GM21786 (cell line): Measurements from ENCODE around the gene CMC1.

ENCODE experiments used
- ATAC-seq: cut with Tn5 transposase; IDR thresholded peaks from one replicate; pipeline ENCODE4 v1.9.1; 2021; ENCODE audit not compliant: unreplicated experiment

CMC1 gene

DNA sequence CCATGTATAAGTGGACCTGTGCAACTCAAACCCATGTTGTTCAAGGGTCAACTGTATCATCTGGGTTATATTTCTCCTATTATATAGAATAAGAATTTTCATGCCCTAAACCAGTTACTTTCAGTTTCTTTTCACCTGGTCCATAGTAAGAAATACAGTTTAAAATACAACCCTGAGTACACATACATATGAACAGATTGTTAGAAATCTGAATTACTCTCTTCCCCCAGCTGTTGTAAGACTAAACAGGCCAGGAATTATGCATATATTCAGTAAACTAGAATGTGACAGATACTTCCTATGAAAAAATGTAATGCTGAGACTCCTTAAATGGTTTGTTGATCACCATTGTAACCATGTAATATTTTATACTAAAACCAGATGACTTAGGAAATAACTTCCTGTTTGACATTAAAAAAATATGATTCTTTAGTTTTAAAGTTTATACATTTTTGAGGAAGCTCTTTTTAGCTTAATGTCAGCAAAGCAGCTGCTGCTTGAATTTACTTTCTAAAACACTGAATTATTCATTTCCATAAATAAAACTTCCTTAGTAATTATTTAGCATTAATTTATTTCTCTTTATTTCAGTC, 54.6 kb downstream of the CMC1 start:
- no peak for ATAC-seq

DNA sequence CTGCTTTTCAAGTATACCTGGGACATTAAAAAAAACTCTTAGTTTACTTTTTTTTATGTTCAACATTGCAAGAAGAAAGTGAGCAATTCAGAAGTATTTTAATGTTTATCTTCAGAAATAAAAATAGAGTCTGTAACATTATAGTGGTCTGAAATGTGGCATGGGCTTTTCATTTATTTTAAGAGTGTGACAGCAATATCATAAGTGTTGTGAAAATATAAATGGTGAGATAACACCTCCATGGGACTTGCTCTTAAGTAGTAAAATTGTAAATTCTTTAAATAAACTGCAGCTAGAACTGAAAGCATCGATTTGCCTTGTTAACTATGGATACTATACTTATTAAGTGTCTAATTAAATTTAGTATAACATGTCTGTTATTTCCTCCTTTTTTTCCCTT, 58.3 kb downstream of the CMC1 start:
- ATAC-seq: no peak

DNA sequence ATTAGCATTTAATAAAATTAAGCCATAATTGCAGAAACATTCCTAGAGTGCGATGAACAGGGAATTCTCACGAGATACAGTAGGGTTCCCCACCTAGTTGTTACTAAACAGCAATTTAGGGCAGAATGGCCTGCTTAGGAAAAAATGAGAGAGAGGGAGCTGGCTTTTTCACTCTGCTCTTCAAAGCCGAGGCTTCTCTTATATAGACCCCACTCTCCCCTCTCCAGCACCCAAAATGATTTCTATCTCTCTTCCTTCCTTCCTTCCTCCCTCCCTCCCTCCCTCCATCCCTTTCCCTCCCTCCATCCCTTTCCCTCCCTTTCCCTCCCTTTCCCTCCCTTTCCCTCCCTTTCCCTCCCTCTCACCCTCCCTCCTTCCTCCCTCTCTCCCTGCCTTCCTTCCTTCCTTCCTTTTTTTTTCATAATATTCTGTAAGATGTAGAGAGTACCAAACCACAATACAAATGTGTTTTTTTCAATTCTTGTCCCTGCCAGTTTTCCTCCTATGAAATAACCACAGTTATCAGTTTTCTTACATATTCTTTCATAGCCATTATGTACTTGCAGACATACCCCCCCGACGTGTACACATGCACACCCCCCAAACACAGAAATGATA, 59.0 kb downstream of the CMC1 start:
- ATAC-seq: no peak

DNA sequence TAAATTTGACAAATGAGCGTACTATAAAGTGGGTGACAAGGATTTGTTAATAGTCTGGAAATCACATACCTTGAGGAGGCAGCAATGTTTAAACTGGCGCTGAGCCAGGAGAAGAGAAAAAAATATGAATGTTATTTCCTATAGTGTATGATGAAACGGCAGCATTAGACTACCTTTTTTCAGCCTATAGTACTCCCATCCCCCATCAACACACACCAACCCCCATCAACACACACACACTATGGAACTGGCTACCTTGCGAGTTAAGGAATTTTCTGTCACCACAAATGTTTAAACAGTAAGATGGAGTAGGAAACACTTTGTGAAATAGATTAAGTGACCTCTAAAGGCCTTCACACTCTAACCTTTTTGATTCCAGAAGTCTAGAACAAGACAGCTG, 60.3 kb downstream of the CMC1 start:
- ATAC-seq: no peak

DNA sequence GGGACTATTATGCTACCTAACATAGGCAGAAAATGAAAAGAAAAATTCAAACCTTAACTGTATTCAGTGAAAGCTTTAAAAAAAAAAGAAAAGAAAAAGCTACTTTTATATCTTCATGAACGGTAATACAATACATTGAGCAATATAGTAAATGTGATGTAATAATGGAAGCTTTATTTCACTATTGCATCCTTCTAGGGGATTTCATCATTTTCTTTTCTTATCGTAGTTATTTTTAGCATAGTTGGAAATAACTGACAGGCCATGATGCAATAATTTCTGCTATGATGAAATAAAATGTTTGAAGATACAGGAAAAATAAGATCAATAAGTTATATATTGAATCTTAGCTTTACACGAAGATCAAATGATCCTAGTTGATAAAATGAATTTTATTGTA, 66.8 kb downstream of the CMC1 start:
- no peak for ATAC-seq

DNA sequence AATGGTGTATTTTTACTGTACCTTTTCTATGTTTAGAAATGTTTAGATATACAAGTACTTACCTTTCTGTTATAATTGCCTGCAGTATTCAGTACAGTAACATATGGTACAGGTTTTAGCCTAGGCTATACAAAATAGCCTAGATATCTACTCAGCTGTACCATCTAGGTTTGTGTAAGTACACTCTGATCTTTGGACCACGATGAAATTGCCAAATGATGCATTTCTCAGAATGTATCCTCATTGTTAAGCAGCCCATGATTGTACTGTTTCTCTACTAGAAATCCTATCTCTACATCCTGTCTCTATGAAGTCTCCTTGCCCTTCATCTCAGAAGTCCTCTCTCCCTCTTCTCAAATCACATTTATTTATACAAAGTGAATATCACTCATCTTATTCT, 74.3 kb downstream of the CMC1 start:
- ATAC-seq: no peak

DNA sequence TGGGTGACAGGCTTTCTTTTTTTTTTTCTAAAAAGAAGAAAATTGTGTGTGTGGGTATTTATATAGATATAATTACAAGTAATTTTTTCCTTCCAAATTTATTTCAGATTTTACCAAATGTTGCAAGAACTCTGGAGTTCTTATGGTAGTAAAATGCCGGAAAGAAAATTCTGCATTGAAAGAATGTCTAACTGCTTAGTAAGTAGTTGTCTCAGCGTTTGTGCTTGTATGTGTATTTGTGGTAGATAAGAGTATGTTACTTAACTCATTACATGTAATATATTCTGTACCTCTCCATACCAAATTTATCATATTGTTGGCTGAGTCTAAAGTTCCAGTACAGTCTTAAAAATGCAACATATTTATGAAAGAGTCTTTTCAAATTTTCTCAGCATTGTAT, 74.8 kb downstream of the CMC1 start:
- ATAC-seq: no peak

DNA sequence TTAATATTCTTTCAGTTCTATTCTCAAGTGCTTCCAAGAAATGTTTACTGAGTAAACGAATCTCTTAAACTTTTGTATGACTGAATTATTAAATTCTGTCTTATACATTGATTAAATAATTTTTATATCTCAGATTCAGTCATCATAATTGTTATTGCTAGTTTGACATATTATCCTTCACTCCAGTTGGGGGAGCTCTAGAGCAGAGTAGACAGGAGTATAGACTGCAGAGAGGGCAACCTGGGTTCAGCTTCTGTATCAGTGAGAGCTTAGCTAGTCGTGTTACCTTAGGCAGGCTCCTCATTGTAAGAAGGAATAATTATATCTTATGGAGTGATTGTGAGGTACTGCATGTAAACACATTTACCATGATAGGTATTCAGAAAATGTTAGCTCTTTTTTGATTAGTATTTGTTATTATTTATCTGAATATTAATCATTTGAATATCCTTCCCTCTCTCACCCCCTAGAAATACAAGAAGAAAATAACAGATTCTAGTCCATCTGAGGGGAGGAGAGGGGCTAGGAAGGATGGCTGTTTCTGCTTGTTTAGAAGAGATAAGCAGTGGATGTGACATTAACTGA, 76.1 kb downstream of the CMC1 start:
- ATAC-seq: peak; percentile 90

DNA sequence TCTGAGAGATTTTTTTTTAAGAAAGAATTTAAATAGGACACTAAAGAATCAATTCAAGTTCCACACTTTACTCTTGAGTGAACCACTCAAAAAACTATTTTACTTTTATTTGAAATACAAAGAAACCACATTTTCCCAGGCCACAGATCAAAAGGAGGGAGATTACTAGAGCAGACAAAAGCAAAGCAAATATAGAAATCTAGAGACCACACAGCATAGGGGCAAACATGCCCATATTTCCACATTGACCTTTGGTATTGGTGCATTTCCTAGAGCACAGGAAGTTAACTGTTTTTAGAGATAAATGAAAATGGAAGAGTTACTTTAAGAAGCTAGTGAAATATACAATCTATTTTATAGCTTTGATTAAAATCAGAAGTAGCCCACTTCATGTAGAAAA, 79.6 kb downstream of the CMC1 start:
- ATAC-seq: no peak

DNA sequence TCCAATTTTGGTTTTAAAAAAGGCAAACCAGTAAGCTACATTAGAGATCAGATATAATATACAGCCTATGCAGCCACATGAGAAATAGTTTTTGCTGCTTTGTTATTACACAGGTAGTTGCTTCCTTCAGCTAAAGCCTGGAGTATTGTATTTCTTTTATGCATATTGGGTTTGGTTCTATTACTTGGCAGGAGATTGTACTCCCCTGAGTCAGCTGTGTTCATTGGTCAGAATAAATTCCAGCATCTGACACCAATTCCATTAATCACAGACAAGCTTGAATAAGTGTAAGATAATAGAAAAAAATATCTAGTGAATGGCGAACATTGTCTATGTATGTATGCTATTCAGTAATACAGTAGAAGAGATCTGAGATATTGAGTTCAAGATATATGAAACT, 81.0 kb downstream of the CMC1 start:
- no peak for ATAC-seq

DNA sequence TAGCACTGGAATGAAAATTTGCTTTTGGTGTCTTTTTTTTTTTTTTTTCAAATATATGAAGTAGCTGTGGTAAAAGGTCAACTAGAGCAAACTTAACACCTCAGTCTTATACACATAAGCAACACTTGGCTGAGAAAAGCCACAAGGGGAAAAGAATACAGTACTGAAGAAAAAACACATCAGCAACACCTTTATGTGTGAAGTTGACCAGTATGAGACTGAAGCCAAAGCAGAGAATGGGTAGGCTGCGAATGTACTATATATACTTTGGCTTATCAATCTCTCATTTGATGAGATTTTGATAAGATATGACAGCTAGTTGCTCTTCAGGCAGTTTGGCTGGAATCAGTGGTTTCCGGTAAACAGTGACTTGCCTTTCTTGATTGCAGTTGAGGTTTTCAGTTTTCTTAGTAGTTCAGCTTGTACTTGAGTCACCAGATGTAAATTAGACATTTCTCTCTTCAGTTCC, 85.1 kb downstream of the CMC1 start:
- peak; percentile 80 for ATAC-seq

DNA sequence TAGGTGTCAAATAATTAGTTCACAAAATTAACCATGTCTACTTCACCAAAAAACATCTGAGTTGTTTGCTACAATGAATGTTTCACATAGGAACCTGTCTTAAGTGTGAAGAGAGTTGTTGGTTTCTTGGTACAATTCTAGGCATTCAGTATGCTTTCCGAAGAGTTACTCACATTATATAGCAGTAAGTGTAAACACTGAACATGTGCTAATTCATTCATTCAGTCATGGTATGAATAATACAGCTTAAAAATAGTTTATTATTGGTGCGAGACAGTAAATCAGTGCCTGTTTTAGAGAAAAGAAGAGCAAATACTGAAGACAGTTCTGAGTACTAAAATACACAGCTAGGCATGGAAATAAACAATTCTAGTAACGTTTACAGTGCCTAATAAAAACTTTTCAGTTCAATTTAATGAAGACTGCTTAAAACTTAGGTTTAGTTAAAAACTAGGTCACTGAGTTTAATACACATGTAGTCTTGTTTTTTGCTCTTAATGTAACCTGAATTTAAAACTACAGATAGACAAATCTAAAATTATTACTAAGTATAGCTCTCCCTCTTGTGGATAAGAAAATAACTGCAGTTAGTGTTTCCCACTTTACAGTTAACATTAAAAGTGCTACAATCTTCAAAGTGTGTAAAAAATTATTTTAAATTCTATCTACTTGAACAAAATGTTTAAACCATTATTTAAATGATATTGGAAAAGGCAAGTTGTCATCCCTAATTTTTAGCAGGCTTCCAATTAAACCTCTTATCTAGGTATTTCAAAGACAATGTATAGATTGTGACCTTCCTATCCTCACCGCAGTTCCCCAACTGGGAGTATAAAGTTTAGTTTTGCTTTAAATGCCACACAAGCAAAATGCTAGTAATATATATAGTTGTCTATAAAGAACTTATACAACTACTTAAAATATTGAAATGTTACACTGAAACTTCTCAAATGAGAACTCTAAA, 87.1 kb downstream of the CMC1 start:
- ATAC-seq: no peak

DNA sequence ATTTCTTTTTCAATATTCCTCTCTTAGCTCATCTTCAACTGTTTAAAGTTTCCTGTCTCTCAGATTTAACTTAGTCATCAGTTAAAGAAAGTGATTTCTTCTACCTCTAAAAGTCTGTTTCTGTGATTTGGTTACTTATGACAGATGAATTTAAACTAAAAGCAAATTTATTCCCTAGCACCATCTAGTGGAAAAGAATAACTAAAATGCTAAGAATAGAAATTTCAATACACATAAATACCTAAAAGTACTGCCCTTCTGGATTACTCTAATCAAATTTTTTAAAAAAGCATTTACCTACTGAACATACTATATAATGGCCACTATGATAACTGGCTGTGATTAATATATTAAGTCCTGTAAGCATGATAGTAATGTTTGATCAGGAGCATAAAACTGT, 93.1 kb downstream of the CMC1 start:
- ATAC-seq: no peak

DNA sequence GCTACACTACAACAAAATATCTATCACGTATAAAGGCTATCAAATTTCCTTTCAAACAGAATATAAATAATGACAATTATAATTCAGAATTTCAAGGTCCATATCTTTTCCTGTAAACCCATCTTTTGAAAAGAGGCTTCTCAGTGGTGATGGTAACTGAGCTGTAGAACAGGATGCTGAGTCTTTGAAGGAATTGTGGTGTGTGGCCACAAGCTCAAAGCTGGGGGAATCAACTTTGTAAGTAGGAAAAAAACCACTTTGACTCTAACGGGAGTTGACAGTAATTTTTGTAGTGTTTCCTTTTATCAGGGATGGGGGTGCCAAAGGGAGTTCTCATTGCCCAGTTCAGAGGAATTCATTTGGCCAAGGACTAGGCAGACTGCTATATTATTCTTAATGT, 93.8 kb downstream of the CMC1 start:
- ATAC-seq: no peak

DNA sequence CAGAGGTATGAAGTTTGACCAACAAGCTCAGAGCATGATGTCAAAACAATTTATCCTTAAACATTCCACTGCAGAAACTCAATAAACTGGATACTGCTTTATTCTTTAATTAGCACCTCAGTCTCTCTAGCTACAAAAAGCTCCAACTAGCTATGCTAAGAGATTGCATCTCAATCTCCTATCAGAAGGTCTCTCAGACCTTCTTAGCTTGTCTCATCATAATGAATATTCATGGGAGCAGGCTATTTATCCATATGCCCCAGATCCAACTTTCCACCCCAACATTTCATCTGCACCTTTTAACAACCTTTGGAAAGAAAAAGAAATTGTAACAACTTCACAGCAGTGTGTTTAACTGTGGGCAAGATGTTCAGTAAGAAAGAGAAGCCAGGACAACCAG, 95.8 kb downstream of the CMC1 start:
- no peak for ATAC-seq

DNA sequence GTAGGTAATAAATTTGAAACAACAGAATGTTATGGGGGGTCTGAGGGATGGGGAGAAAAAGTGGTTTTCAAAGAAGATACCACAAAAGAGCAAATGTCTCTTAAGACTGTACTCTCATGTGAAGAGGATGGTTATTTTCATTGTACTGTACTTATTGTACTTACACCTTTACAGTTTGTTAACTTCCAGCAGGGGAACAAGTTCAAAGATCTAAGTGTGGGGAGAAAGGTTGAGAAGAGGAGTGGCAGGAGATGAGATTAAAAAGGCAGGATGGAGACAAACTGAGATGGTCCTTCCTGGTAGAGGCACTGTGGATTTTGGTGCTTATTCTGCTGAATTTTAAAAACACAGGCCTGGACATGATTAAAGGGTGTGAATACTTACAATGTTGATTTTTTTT, 101.7 kb downstream of the CMC1 start:
- ATAC-seq: no peak

DNA sequence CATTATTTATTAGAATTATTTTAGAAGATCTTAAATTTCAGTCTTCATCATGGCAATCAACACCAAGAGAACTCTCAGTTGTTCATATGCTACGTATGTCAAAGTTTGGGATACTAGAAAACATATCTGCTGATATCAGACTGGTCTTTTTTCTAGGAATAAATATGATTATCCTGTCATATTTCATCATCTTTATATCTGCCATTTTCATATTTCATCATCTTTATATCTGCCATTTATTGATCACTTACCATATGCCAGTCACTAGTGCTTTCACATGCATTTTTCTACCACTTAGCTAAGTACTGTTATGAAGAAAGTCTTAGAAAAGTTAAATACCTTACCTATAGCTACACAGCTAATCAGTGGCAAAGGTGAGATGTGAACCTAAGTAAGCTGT, 104.3 kb downstream of the CMC1 start:
- no peak for ATAC-seq

DNA sequence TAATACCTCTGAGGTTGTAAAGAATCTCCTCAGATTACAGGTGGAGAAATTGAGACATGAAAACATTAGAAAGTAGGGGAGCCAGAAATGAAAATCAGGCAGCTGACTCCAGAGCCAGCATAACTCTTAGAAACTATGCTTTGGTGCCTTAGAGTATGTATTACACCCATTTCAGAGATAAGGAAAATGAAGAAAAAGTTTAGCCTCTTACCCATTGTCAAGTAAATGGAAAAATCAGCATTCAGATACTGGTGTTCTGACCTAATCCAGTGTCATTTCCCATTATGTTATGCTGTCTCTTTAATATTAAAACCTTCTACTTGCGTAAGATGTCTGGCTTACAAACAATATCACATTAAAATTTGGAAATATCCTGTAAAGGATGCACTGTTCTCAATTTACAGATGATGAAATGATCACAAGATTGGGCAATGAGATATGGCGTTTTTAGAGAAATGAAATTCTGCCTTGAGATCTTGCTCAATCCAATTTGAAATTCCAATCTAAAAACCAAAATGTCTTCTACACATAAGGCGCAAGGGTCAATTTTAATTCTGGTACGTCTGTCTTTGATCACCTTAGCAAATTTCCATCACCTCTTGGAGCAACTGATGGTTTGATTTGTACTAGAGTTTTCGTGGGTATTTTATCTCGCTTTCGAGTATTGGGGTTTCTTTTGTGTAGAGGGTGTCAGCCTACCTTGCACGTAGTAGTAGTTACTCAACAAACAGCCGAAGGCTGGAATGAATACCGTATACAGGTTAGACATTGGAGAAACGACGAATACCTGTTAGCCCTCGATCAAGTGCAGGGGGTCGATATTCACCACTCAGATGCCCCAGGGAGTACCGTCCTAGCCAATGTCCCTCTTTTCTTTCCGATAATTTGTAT, 106.2 kb downstream of the CMC1 start:
- no peak for ATAC-seq

DNA sequence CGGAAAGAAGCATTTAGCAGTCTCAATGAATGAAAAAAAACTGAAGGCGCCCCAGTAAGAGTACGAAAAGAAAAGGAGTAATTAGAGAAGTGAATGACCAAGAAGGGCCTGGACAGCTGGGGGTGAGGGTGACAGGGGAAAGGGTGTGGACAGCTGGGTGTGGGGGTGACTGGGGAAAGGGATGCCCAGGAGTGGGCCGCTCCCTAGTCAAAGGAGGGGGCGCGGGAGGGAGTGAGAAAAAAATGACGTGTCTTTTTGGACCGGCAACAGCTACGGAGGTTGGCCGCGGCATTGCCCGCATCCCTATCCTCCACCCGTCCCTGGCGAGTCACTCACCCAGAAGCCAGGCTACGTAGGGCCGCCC, 106.8 kb downstream of the CMC1 start:
- no peak for ATAC-seq

DNA sequence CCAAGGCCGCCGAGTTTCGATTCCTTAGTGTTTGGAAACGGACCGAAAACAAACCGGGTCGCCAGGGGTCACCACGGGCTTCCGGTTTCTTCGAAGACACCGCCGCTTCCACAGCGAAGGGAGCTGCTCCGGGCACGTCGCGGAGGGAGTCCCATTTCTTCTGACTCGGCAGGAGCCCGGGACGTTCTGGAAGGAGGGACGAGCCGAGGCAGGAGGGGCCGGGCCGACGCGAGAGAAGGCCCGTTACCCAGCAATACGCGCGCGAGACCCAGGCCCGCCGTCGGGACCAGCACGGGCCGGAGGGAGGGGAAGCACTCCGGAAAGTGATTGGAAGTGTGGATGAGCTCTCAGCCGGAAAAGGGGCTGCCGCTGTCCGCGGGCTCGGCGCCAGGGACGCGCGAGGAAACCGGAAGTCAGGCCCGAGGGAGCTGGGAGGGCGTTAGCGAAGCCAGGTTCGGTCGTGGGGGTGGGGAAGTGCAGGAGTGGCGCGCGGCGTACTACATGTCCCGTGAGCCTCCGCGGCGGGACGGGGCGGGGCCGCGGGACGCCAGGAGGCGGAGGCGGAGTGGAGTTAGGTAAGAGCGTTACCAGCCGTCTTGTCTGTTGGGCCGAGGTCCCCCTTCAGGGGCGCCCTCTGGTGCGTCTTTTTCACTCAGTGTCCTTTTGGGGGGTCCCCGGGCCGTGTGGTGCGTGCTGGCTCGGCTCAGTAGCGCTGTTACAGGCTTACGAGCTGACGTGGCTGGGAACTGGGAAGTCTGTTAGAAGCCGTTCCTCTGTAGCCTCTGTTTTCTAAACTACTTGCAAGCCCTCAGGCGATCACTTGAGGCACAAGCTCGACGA, 107.4 kb downstream of the CMC1 start, which contains the start of the genes AZI2 and ZCWPW2:
Gene AZI2, minus strand, starts transcription at position 196 of the 840 bp plus-strand sequence. CDS start 8,207 bp downstream, outside the sequence.
Gene ZCWPW2, plus strand, starts transcription at position 93 of the 840 bp plus-strand sequence. CDS start 64,348 bp downstream, outside the sequence.
- peak; percentile 85 for ATAC-seq
